Measurements from ENCODE around the gene CRADD.

DNA sequence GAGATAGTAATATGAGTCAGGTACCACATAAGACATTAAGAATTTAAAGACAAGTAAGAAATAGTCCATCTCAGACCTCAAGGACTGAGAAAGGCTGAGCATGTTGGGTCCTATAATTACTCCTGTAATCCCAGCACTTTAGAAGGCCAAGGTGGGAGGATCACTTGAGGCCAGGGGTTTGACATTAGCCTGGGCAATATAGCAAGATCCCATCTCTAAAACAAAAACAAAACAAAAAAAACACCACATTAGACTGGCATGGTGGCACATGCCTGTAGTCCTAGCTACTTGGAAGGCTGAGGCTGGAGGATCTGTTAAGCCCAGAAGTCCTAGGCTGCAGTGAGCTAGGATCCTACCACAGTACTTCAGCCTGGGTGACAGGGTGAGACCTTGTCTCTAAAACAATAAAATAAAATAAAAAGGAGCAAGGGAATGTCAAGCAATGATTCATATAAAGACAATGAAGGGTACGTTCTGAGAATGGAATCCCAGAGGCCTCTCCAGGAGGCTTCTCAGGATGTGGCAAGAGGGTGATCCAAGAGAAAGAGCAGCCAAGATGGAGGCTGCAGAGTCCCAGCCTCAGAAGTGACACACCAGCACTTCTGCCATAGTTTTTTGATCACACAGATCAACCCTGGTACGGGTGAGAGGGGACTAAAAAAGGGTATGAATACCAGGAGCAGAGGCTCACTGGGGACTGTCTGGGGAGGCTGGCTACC is 206.4 kb downstream of the CRADD start:
- no peak for TF ChIP-seq POLR2A (IDR thresholded peaks at IDR 0.05; ENCODE audit: low read depth, low read length)
- no peak for TF ChIP-seq TAF1 (IDR thresholded peaks at IDR 0.05; ENCODE audit: borderline replicate concordance, low read depth, low read length)

Data from GM12892 (cell line).